H9 (cell line): Measurements from ENCODE around the gene MYO1E. TPM values are rescaled to one million over a fixed set of nuclear protein-coding genes. Genes with fewer than 3 reads are reported as not detected.
"Not testable (repeated sequence)": the region's sequence is repeated elsewhere in the genome, so short reads cannot be mapped to it uniquely, and the experiment has no call there.

Experiments used
- DNase-seq: peaks from one replicate; pipeline ENCODE4 v3.0.0-alpha.2; 2017
- H2AFZ ChIP-seq: one replicate; pipeline ENCODE4 v1.6.1; 2013; ENCODE audit warnings: mild to moderate bottlenecking, low read length, control low read depth, moderate library complexity
- H2AK5ac ChIP-seq: 2 replicates; pipeline ENCODE4 v1.6.1; 2013; ENCODE audit warnings: low read length, control low read depth, mixed read lengths; ENCODE audit not compliant: insufficient read length
- H2BK120ac ChIP-seq: one replicate; pipeline ENCODE4 v1.6.1; 2013; ENCODE audit warnings: low read depth, mild to moderate bottlenecking, low read length, control low read depth, inconsistent platforms; ENCODE audit not compliant: poor library complexity, severe bottlenecking
- H2BK12ac ChIP-seq: 2 replicates; pipeline ENCODE4 v1.6.1; 2013; ENCODE audit warnings: low read length, control low read depth, mixed read lengths, low read depth; ENCODE audit not compliant: insufficient read length
- H2BK15ac ChIP-seq: 2 replicates; pipeline ENCODE4 v1.6.1; 2013; ENCODE audit warnings: low read depth, low read length, control low read depth
- H2BK20ac ChIP-seq: one replicate; pipeline ENCODE4 v1.6.1; 2013; ENCODE audit warnings: low read depth, mild to moderate bottlenecking, low read length, control low read depth, inconsistent platforms; ENCODE audit not compliant: poor library complexity, severe bottlenecking
- H2BK5ac ChIP-seq: 2 replicates; pipeline ENCODE4 v1.6.1; 2013; ENCODE audit warnings: low read length, control low read depth, mixed read lengths; ENCODE audit not compliant: insufficient read length
- H3K14ac ChIP-seq: 2 replicates; pipeline ENCODE4 v1.6.1; 2013; ENCODE audit warnings: low read length, control low read depth; ENCODE audit not compliant: insufficient read depth
- H3K18ac ChIP-seq: 2 replicates; pipeline ENCODE4 v1.6.1; 2013; ENCODE audit warnings: low read depth, mild to moderate bottlenecking, mixed read lengths, low read length, control low read depth; ENCODE audit not compliant: insufficient read length
- H3K23ac ChIP-seq: 2 replicates; pipeline ENCODE4 v1.6.1; 2013; ENCODE audit warnings: low read length, control low read depth, mixed read lengths, low read depth; ENCODE audit not compliant: insufficient read length
- H3K23me2 ChIP-seq: 2 replicates; pipeline ENCODE4 v1.6.1; 2013; ENCODE audit warnings: low read depth, mild to moderate bottlenecking, mixed read lengths, low read length, control low read depth; ENCODE audit not compliant: insufficient read length, poor library complexity, severe bottlenecking
- H3K27ac ChIP-seq: 2 replicates; pipeline ENCODE4 v1.5.1; 2013; ENCODE audit warnings: low read length, control low read depth, mixed read lengths, low read depth; ENCODE audit not compliant: insufficient read length
- H3K27me3 ChIP-seq: 2 replicates; pipeline ENCODE4 v1.6.1; 2013; ENCODE audit warnings: low read length, control low read depth, inconsistent platforms; ENCODE audit not compliant: insufficient read depth
- H3K4ac ChIP-seq: 2 replicates; pipeline ENCODE4 v1.6.1; 2013; ENCODE audit warnings: low read depth, mild to moderate bottlenecking, control low read depth, inconsistent platforms, low read length, moderate library complexity
- H3K4me1 ChIP-seq: 2 replicates; pipeline ENCODE4 v1.6.1; 2013; ENCODE audit warnings: low read length, control low read depth, inconsistent platforms; ENCODE audit not compliant: insufficient read depth
- H3K4me2 ChIP-seq: 2 replicates; pipeline ENCODE4 v1.6.1; 2013; ENCODE audit warnings: low read length, control low read depth, mixed read lengths; ENCODE audit not compliant: insufficient read length, insufficient read depth
- H3K56ac ChIP-seq: 2 replicates; pipeline ENCODE4 v1.6.1; 2013; ENCODE audit warnings: low read depth, mild to moderate bottlenecking, mixed read lengths, low read length, control low read depth; ENCODE audit not compliant: insufficient read length
- H3K79me1 ChIP-seq: 2 replicates; pipeline ENCODE4 v1.6.1; 2013; ENCODE audit warnings: low read depth, mild to moderate bottlenecking, moderate library complexity, low read length, control low read depth, inconsistent platforms; ENCODE audit not compliant: insufficient read depth, poor library complexity, severe bottlenecking
- H3K79me2 ChIP-seq: 2 replicates; pipeline ENCODE4 v1.6.1; 2013; ENCODE audit warnings: low read length, control low read depth, inconsistent platforms; ENCODE audit not compliant: insufficient read depth
- H3K9ac ChIP-seq: 2 replicates; pipeline ENCODE4 v1.6.1; 2013; ENCODE audit warnings: low read length, control low read depth, mixed read lengths; ENCODE audit not compliant: insufficient read length; ENCODE audit errors: extremely low read depth
- H3K9me3 ChIP-seq: one replicate; pipeline ENCODE4 v1.6.1; 2013; ENCODE audit warnings: low read depth, low read length, inconsistent platforms; ENCODE audit not compliant: control insufficient read depth
- H3T11ph ChIP-seq: one replicate; pipeline ENCODE4 v1.6.1; 2013; ENCODE audit warnings: mild to moderate bottlenecking, low read length, control low read depth, inconsistent platforms
- H4K20me1 ChIP-seq: one replicate; pipeline ENCODE4 v1.6.1; 2013; ENCODE audit not compliant: control insufficient read depth, insufficient read length, insufficient read depth
- H4K5ac ChIP-seq: 2 replicates; pipeline ENCODE4 v1.6.1; 2013; ENCODE audit warnings: low read depth, mild to moderate bottlenecking, mixed read lengths, low read length, control low read depth; ENCODE audit not compliant: insufficient read length
- H4K8ac ChIP-seq: replicated peaks from 2 replicates; pipeline ENCODE4 v1.6.1; 2013; ENCODE audit warnings: low read length, control low read depth, mixed read lengths, low read depth; ENCODE audit not compliant: insufficient read length
- H4K91ac ChIP-seq: 2 replicates; pipeline ENCODE4 v1.6.1; 2013; ENCODE audit warnings: low read depth, mild to moderate bottlenecking, moderate library complexity, mixed read lengths, low read length, control low read depth; ENCODE audit not compliant: insufficient read length
- H3K27ac Mint-ChIP-seq, 3 experiments: 2 replicates in 2 of 3; 3 replicates in 1 of 3; pipeline ENCODE4 v1.8.0; 2020 to 2021; ENCODE audit warnings: mixed read lengths in 3 of 3, mild to moderate bottlenecking in 1 of 3, moderate library complexity in 1 of 3
- H3K27me3 Mint-ChIP-seq: 2 replicates; pipeline ENCODE4 v1.8.0; 2021; ENCODE audit warnings: low read depth, mild to moderate bottlenecking, moderate library complexity, mixed read lengths
- H3K36me3 Mint-ChIP-seq, 3 experiments: 2 replicates in 2 of 3; 3 replicates in 1 of 3; pipeline ENCODE4 v1.8.0; 2020 to 2021; ENCODE audit warnings: low read depth in 3 of 3, mixed read lengths in 3 of 3; ENCODE audit not compliant: insufficient read depth in 1 of 3
- H3K4me1 Mint-ChIP-seq, 2 experiments: 2 replicates each; pipeline ENCODE4 v1.8.0; 2020; ENCODE audit warnings: mixed read lengths in 2 of 2
- H3K4me3 Mint-ChIP-seq, 2 experiments: 2 replicates in 1 of 2; 3 replicates in 1 of 2; pipeline ENCODE4 v1.8.0; 2020 to 2021; ENCODE audit warnings: mild to moderate bottlenecking in 2 of 2, mixed read lengths in 2 of 2, moderate library complexity in 1 of 2
- H3K9me3 Mint-ChIP-seq, 2 experiments: 2 replicates in 1 of 2; 3 replicates in 1 of 2; pipeline ENCODE4 v1.8.0; 2020; ENCODE audit warnings: mild to moderate bottlenecking in 2 of 2, mixed read lengths in 2 of 2, moderate library complexity in 1 of 2
- CTCF ChIP-seq: fragments of 200-600 bp; sonication (generic); conservative IDR thresholded peaks from 3 replicates; pipeline ENCODE4 v1.8.0; 2021; ENCODE audit warnings: antibody characterized with exemption, mild to moderate bottlenecking
- WGBS: extraction: QIAGEN DNeasy Blood & Tissue Kit; methylation state at CpG from one replicate; pipeline ENCODE4 v1.1.7; 2013; ENCODE audit warnings: missing lambda C conversion rate, low lambda C conversion rate, mixed read lengths; ENCODE audit not compliant: insufficient read length; ENCODE audit errors: extremely low coverage; 5-methylcytosine and 5-hydroxymethylcytosine counted together
- total RNA-seq: library from RNA; stranded (reverse); gene quantifications from 2 replicates; pipeline ENCODE4 v1.2.1, GENCODE V29; 2021

The MYO1E gene
- total RNA-seq, 1 experiment from 2014 or later, result 235 TPM

GRCh38 chr15:59280855-59281254, 91.8 kb downstream of the MYO1E start:
- H2AFZ ChIP-seq, result no peak overlapping the region
- H3K4me3 Mint-ChIP-seq, result no peak overlapping the region
- H3K27me3 Mint-ChIP-seq, result no peaks in the 10 kb centered on the region
- H2BK15ac ChIP-seq, result no peak overlapping the region
- no peak overlapping the region for H3K27ac ChIP-seq
- H4K91ac ChIP-seq, result no peak overlapping the region
- H3K4me1 Mint-ChIP-seq, result peaks cover 32 to 39% of the 10 kb centered on the region in 2 experiments
- no peak overlapping the region for H2BK20ac ChIP-seq
- no peak overlapping the region for H3K14ac ChIP-seq
- H3K79me1 ChIP-seq, result no peaks in the 10 kb centered on the region
- no peak for DNase-seq
- H4K20me1 ChIP-seq, result no peaks in the 10 kb centered on the region
- H3K56ac ChIP-seq, result no peak overlapping the region
- H3K36me3 Mint-ChIP-seq, result peaks cover 3 to 10% (median 4%) of the 10 kb centered on the region in 3 experiments; a peak in 5 of 7 replicates
- 0 out of 2 replicates have a peak, but pooled peaks cover 4% of the 10 kb centered on the region for H3K4me1 ChIP-seq
- H3K9me3 ChIP-seq, result no peaks in the 10 kb centered on the region
- H3K27ac Mint-ChIP-seq, result peak overlapping the region in 1 of 3 experiments; percentile 70; a peak in 1 of 7 replicates
- no peak overlapping the region for H2AK5ac ChIP-seq
- no peak overlapping the region for H3K18ac ChIP-seq
- H3K4ac ChIP-seq, result no peak overlapping the region
- no peak overlapping the region for H3K23ac ChIP-seq
- H3T11ph ChIP-seq, result no peak overlapping the region
- H3K4me2 ChIP-seq, result no peak overlapping the region
- no peak overlapping the region for H4K8ac ChIP-seq
- H3K9me3 Mint-ChIP-seq, result peaks cover 4 to 9% of the 10 kb centered on the region in 2 experiments; a peak in 4 of 5 replicates
- H3K27me3 ChIP-seq, result no peaks in the 10 kb centered on the region
- no peak overlapping the region for H4K5ac ChIP-seq
- H3K9ac ChIP-seq, result no peak overlapping the region
- no peak for TF ChIP-seq CTCF
- H3K23me2 ChIP-seq, result no peaks in the 10 kb centered on the region
- WGBS, result no CpG with 5 or more reads among the region's 5 CpGs
- H2BK12ac ChIP-seq, result no peak overlapping the region
- peaks cover 3% of the 10 kb centered on the region; the same call in 1 of the 2 replicates for H3K79me2 ChIP-seq
- H2BK5ac ChIP-seq, result no peak overlapping the region
- H2BK120ac ChIP-seq, result no peak overlapping the region

- not testable (repeated sequence) for H2BK12ac ChIP-seq, H3K79me1 ChIP-seq, H4K20me1 ChIP-seq, H3K23ac ChIP-seq, H3K14ac ChIP-seq, H2BK120ac ChIP-seq, H2BK20ac ChIP-seq, DNase-seq, H3K9me3 ChIP-seq, H3K56ac ChIP-seq, H3K23me2 ChIP-seq, H3K27ac Mint-ChIP-seq, H4K8ac ChIP-seq, H2AK5ac ChIP-seq, H3K4me2 ChIP-seq, H2BK5ac ChIP-seq, H3K4me1 ChIP-seq, H3K27ac ChIP-seq, H4K91ac ChIP-seq, H3K79me2 ChIP-seq, H3K27me3 ChIP-seq, H3K27me3 Mint-ChIP-seq, H3K18ac ChIP-seq, H3K9ac ChIP-seq, H3K9me3 Mint-ChIP-seq, H2AFZ ChIP-seq, H3T11ph ChIP-seq, H4K5ac ChIP-seq, H3K4me3 Mint-ChIP-seq, H2BK15ac ChIP-seq, H3K4ac ChIP-seq
- Mint-ChIP-seq H3K4me1 (peaks cover 38 to 42% of the 10 kb centered on the region in 2 experiments), H3K36me3 (peaks cover 3 to 10% (median 4%) of the 10 kb centered on the region in 3 experiments; a peak in 5 of 7 replicates)
- WGBS, result no CpG with 5 or more reads among the region's 6 CpGs
These were observed 92.4 kb downstream of the MYO1E start for GRCh38 chr15:59280292-59280691.
